HG03469 (cell line): ENCODE measurements around the gene PRKD1.
"Not testable (repeated sequence)": the region's sequence is repeated elsewhere in the genome, so short reads cannot be mapped to it uniquely, and the experiment has no call there.

Experiments used
- ATAC-seq: cut with Tn5 transposase; IDR thresholded peaks from one replicate; pipeline ENCODE4 v1.9.1; 2021; ENCODE audit warnings: mild to moderate bottlenecking, moderate library complexity, moderate number of reproducible peaks; ENCODE audit not compliant: unreplicated experiment

PRKD1 gene

DNA sequence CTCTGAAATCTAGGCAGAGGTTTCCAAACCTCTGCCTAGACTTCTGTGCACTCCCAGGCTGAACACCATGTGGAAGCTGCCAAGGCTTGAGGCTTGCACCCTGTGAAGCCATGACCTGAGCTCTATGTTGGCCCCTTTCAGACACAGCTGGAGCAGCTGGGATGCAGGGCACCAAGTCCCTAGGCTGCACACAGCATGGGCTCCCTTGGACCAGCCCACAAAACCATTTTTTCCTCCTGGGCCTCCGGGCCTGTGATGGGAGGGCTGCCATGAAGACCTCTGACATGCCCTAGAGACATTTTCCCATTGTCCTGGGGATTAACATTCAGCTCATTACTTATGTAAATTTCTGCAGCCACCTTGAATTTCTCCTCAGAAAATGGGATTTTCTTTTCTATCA lies 88.0 kb downstream of the PRKD1 start:
- not testable (repeated sequence) for ATAC-seq

DNA sequence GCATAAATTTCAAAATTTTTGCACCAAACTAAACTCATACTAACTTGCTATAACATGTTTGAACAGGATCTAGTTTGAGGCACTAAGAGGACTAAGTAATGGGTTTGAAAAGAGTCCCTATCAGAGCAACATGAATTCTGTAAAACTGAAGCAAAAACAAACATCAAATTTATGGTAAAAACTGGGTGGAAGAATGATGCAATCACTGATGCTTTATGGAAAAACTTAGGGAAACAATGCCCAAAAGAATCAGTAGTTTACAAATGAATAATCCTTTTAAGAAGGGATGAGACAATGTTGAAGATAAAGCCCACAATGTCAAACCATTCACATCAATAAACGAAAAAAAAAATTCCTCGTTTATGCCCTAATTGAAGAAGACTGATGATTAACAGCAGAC lies 88.9 kb downstream of the PRKD1 start:
- no peak for ATAC-seq

DNA sequence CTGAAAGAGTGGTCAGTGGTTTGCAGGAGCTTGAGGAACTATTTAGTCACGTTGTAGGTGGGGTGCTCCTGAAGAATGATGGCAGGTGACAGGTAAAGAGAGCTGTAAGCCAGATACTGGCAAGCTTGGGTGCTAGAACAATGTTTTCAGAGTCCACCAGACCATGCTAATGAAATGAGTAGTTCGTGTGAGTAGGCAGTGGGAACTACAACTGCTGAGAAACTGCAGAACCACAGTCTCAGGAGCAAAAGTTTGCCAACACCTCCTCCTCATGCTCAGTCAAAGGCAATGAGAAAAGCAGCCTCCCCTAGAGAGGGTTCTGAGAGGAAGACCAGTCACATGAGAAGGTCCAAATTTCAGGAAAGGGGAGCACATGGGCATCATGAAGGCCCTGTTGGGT lies 91.3 kb downstream of the PRKD1 start:
- ATAC-seq: no peak

DNA sequence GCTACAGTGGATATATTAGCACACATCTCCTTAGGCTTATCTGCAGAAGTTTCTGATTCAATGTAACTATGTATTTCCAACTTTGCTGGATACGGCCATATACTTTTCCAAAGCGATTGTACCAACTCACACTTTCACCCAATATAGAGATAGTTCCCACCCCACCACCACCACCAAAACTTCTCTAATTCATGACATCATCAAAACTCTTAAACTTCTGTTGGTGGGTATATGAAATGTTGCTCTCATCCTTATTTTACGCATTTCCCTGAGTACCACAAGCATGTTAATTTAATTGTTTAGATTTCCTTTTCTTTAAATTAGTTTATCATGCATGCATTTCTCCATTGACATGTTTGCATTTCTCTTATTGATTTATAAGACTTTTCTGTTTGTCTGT lies 95.6 kb downstream of the PRKD1 start:
- no peak for ATAC-seq

DNA sequence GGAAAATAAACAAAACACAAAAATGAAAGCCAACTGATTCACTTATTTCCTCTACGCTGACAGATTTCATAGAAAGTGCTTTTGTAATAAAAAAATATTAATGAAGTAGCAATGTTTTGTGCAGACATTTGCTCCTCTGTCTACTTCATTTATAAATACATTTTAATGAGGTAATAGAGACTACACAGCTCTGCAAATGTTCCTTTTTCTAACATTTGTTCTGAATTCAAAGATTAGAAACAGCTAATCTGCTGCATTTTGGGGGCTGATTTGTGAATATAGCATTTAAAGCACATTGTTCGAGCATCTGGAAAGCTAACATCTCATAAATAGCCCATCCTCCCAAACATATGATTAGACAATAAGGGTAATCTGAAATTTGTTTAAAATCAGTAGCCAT lies 97.8 kb downstream of the PRKD1 start:
- no peak for ATAC-seq

DNA sequence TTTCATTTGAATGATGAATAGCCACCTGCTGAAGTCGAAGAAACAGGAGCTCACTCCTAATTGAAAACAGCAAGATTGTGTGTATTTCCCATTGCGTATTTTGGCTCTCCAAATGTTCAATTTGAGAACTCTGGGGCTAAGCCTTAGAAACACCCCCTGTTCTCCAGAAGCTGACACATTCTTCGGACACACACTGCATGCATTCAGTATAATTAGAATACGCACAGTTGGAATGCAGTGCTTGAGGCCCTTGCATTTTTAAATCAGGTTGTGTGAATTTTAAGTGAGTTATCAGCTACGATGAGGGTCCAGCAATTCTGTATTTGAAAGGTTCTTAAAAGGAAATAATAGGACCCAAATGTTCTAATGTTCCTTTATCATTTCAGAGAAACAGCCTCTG lies 103.8 kb downstream of the PRKD1 start:
- no peak for ATAC-seq

DNA sequence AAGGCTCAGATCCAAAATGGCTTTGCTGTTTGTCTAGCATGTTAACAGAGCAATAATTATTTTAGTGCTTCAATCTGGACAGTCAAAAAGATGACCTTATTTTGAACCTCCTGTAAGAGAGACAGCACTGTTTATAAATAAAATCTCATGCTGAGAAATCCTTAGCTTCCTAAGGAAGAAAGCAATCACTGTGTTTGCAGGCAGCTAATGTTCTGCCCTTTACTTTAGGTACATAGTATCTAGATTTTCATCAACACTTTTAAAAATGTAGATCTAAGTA lies 105.3 kb downstream of the PRKD1 start:
- ATAC-seq: no peak

DNA sequence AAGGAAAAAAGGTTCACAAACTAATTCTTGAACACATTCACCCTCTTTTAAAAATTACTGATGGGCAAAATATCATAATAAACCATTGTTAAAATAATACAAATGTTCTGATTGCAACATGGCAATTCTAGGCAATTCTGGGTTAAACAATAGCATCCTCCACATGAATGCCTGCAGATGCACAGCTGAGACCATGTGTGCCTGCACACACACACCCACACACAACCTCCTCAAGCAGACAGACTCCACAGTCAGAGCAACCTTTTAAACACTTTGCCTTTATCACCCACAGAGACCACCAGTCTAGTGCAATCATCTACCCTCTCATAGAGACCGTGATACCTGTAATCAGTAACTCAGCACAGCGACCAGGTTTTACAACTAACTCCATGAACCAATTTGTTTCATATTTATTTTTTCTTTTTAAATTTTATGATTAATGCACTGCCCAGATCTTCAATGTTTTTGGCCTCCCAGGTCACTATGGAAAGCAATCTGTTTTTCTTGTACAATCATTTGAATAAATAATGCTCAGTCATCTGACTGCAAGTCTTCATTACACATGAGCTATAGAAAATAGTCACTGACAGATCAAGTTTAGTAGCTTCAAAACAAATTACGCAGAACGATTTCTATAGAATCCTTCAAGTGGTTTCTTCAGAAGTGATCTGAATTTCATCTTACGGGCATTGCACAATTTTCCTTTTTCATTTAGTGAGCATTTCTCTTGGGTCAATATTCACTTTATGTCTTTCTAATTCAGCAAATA lies 105.8 kb downstream of the PRKD1 start:
- ATAC-seq: no peak

DNA sequence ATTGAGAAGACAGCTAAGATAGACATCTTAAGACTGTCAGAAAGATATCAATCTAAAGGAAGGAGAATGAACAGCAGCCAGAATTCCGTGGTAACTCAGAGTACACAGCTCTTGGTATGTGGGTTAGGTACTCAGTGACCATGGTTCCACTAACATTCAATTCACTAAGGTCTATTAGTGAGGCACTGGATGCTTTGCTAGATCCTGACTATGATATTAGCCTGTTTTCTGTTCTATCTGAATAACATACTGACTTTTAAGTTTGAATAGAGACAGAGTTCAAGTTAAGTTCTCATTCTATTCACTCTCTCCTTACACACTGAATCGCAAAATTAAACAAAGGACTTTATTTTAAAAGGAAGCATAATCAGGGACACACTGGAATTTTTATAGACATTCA lies 106.4 kb downstream of the PRKD1 start:
- no peak for ATAC-seq

DNA sequence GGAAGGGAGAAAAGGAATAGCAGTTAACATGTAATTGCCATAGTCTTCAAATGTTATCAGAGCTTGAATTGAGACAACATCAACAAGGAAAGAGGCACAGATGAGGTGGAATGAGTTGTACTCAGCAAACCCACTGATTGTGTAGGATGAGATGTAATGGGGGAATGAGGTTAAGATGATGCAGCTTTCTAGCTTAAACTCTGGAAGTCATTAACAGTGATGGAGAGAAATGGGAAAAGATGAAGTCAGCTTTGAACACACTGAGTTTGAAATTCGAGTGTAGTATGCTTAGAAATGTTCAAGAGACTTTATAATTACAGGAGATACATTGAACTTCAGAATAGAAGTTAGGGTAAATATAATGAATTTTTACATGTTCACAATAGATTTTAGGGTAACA lies 106.9 kb downstream of the PRKD1 start:
- ATAC-seq: no peak

DNA sequence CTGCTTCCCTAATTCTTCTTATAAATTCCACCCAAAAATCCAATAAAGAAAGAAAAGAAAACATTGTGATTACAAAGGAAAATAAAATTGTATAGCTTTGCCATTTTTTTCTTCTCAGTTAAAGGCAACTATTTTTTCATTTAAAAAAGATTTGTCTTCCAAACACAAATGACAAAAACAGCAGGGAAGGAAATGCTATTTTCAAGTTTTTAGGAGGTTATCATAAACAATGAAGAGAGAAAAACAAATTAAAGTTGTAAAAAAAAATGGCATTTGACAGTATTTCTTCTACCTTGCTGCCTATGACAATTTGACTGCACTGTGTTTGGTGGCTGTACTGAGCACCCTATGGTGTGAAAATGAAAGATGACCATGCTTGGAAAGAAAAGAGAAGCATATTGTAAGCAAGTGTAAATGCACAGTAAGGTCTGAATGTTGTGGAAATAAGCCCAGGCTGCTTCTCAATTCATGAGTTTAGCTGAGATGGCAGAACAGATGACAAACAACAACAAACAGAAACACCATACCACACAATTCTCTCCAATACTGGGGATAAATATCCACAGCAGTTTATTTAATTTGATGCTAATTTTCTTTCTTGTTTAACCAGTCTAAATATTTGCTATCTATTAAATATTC lies 109.8 kb downstream of the PRKD1 start:
- no peak for ATAC-seq

DNA sequence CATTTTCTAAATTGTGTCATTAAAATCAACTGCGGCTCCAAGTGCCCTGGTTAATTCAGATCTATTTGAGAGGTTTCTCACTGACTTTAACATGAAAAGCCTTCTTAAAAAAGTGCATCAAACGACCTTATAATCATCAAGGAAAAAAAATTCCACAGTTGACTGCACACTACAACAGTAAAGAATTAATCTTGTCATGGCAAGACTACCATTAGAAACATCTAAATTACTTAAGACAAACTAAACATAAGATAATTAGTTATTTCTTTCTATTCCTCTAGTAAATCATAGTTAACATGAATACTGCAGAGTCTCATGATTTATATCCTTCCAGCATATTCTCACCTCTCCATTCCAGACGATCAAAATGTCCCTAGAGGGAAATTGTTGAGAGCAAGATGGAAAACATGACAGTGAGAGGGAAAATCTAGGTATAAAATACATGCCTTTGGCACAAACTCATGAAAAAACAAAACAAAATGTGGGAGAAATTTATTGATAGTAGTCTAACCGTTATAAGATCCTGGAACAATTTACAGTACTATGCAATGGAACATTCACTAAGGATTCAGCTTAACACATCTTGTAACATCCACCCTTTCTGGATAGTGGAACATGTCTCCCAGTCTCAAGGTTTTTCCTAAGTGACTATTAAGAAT lies 112.5 kb downstream of the PRKD1 start:
- ATAC-seq: no peak

DNA sequence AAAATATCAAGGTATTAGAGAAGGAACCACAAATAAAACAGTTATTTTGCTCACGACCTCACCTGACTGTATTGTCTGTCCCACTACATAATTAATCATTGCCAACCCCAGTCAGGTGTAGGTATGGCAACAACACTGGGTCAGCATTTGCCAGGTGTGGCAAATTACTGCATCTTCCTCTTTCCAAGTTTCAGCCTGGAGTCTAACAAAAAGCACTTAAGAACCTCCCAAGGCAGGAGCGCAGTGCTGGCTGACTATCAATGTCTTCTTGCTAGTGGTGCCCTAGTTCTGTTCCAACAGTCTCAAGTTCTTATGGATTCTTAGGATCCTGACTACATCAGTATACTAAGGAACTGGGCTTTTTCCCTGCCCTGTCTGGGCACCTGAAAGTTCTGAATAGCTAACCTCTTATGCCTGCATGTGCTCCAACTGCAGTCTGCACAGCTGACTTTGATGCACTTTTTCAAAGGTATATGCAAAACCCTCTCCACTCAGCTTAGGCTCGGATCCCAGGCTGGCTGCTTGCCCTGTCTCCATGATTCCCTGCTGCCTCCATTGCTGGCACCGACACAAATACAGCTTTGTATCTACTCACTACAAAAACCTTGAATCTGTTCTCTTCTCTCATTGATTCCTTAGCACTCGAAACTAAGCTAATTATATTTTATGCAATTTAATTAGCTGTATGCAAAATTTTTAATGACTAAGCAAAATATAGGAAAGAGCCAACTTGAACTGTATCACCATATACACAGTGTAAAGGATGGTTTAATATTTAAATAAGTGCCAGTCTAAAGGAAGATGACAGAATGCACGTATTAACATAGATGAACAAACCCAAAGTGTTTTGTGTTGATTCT lies 113.3 kb downstream of the PRKD1 start:
- ATAC-seq: no peak

DNA sequence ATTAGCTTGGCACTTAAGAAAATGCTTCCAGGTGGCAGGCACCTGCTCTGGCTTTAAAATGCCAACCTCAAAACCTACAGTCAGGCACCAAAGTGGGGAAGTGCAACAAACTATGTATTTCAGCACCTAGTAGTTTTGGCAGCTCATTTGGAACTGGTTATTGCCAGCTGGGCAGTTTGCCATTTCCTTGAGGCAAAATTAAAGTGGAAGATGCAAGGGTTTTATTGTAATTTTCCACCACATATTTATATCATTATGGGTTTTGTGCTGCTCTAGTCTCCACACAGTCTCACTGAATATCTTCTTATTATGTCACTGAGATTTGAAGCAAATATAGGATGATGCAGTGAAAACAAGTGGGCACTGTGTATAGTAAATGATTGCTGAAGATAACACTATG lies 117.0 kb downstream of the PRKD1 start:
- no peak for ATAC-seq

DNA sequence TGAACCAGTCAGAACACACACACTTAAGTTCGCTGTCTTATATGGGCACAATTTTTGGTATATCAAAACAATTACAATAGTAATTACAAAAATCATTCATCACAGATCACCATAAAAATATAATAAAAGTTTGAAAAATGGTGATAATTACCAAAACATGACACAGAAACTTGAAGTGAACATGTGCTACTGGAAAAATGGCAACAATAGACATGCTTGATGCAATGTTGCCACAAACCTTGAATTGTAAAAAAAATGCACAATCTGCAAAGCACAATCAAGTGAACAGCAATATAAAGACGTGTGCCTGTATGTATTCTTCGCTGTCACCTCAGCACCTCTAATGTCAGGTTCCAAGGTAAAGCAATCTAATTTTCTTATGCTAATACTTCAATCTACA lies 117.6 kb downstream of the PRKD1 start:
- ATAC-seq: no peak

DNA sequence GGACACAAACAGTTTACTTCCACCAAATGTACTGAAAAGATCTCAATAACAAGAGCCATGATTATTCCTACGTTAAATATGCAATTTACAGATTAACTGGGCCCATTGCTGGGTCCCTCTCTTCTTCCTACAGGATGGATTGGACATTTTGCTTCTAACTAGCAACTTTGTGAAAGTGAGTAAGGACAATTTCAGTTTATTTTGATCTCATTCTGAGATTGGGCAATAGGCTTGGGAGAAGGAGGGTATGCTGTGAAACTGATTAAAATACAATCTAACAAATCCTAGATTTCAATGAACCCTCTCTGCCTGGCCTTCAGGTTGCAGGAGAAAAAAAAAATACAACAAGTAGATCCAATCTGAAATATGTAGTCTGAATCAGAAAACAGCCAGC lies 121.5 kb downstream of the PRKD1 start:
- no peak for ATAC-seq

DNA sequence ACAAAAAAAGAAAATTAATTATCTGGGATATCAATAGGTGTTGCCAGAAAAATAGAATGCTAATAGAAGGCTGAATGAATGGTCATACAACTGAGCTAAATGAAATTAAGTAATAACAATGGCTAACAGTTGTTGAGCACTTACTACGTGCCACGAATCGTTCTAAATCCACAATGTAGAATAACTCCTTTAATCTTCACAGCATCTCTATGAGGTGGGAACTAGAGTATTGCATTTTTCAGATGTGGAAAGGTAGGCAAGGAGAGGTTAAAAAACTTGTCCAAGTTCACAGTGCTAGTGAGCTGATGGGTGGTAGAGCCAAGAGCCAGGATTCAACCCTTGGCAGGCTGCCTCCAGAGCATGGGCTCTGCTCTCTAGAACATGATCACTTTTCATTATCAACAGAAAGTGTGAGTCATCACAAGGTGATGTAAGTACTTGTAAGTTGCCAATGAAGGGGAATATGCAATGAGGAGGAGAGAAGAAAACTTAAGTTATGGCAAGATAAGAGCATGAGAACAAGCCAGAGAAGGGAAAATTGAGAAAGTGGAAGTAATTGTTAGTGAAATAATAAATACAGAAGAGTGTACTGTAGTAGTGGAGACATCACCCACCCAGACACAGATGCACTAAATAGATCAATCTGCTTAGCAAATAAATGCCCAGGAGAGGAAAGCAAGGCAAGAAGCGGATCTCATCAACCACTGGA lies 122.1 kb downstream of the PRKD1 start:
- ATAC-seq: no peak

DNA sequence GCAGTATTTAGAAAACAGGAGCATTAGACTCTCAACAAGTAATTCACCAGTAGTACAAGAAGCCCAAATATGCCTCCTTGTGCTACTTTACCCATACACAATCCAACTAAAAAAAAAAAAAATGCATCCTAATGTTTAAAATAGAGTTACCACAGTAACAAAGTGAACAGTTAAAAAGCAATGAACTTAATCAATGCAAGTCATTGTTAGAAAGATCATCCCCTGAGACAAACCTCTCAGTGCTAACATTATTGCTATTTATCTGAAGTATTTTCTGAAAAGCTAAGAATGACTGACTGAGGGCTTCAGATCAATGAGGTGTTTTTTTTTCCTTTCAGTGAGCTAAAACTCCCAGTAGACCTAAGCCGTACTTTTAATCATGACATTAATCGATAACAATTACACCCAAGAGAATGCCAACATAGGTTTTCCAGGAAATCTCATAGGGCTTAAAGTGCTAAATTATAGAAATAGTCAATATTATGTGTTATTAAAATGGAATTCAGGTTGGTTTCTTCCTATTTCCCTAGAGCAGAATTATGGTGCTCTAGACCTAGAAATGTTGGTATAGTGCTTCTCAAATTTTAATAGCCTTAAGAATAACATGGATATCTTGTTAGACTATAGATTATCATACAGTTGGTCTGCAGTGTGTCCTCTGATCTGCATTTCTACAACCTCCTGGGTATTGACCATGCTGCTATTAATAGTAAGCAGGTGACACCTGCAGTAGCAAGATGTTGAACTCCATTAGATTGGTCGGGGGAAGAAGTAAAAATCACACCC lies 123.0 kb downstream of the PRKD1 start:
- no peak for ATAC-seq

DNA sequence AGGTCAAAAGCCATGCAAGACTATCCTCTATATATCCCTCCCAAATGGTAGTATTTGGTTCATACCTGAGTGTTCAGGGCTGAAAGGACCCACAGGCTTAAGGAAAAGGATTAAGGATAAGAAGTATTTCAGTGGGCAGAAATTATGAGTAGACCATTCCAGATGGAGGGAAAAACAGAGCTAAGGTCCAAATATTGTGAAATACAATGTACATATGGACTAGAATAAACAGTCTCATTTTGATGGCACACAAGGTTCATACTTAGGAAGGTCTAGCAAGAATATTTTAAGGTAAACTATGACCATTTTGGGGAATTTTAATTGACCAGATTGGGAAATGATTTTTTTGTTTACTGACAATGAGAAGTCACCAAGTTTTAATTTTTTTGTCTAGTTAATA lies 124.6 kb downstream of the PRKD1 start:
- no peak for ATAC-seq

DNA sequence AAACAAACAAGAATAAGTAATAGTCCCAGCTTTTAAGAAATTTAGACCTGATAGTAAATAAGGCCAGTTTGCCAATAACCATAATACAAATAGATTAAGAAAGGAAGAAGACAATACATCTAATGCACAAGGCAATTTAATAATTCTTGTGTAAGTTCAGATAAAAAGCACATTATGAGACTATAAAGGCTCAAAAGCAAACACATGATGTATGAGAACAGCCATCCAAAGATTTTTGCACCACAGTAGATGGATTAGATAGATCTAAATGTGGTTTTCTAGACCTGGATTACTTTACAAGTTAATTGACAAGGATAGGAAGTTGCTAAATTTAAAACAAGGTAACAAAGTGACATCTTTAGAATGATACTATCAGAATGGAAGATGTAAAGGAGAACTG lies 125.4 kb downstream of the PRKD1 start:
- ATAC-seq: no peak
